Measurements from ENCODE around the gene UBN1.

Gene UBN1

DNA sequence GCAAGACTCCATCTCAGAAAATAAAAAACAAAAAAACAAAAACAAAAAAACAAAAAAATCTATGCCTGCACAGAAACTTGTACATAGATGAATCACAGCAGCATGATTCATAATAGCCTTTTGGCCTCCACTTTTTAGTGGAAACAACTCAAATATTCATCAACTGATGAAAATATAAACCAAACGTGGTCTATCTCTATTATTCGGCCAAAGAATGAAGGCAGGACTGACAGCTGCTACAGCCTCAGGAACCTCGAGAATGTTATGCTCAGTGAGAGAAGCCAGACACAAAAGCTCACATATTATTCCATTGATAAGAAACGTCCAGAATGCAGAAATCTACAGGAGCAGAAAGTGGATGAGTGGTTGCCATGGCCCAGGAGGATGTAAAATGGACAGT, 69.8 kb downstream of the UBN1 start:
- Histone ChIP-seq H3K27me3 (ENCODE audit: control insufficient read depth in 2 of 2, insufficient read depth in 2 of 2, low read length in 2 of 2) (no peaks in the 10 kb centered on the region), H3K9me3 (ENCODE audit: control insufficient read depth in 2 of 2, low read length in 2 of 2) (no peaks in the 10 kb centered on the region), H3K9ac (ENCODE audit: low read depth in 1 of 2, low read length in 2 of 2) (no peak overlapping the region), H3K36me3 (ENCODE audit: control insufficient read depth in 2 of 2, insufficient read depth in 2 of 2, low read length in 2 of 2) (no peaks in the 10 kb centered on the region), H3K27ac (ENCODE audit: low read depth in 2 of 2, low read length in 2 of 2) (no peak overlapping the region), H3K4me3 (ENCODE audit: low read length in 2 of 2) (no peak overlapping the region), H3K4me1 (ENCODE audit: control insufficient read depth in 2 of 2, insufficient read depth in 2 of 2, low read length in 2 of 2) (no peaks in the 10 kb centered on the region)

DNA sequence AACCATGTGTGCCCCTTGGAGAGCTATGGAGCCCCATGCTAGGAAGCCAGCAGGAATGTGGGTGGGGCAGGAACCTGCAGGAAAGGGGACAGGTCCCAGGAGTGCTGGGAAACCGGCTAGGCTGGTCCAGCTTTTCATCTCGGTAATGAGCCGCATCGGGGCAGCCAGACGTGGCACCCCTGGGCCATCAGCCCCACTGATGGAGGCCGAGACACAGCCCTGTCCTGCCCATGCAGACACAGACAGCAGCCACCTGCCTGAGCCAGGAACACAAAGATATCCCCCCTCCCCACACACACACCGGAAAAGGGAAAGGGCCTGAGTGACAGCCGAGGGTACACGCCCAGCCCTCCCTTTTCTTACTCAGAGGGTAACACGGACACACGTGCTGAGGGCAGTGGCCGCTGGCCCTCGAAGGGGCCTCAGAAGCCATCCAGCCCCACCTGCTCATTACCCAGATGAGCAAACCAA, 71.5 kb downstream of the UBN1 start:
- H3K9ac ChIP-seq (ENCODE audit: low read depth in 1 of 2, low read length in 2 of 2) = no peak overlapping the region
- H3K9me3 ChIP-seq (ENCODE audit: control insufficient read depth in 2 of 2, low read length in 2 of 2) = no peaks in the 10 kb centered on the region
- H3K4me3 ChIP-seq (ENCODE audit: low read length in 2 of 2) = no peak overlapping the region
- H3K4me1 ChIP-seq (ENCODE audit: control insufficient read depth in 2 of 2, insufficient read depth in 2 of 2, low read length in 2 of 2) = no peaks in the 10 kb centered on the region
- no peaks in the 10 kb centered on the region for H3K27me3 ChIP-seq (ENCODE audit: control insufficient read depth in 2 of 2, insufficient read depth in 2 of 2, low read length in 2 of 2)
- no peaks in the 10 kb centered on the region for H3K36me3 ChIP-seq (ENCODE audit: control insufficient read depth in 2 of 2, insufficient read depth in 2 of 2, low read length in 2 of 2)
- no peak overlapping the region for H3K27ac ChIP-seq (ENCODE audit: low read depth in 2 of 2, low read length in 2 of 2)

- no peaks in the 10 kb centered on the region for H3K36me3 ChIP-seq (ENCODE audit: control insufficient read depth in 2 of 2, insufficient read depth in 2 of 2, low read length in 2 of 2)
- no peaks in the 10 kb centered on the region for H3K27me3 ChIP-seq (ENCODE audit: control insufficient read depth in 2 of 2, insufficient read depth in 2 of 2, low read length in 2 of 2)
- no peaks in the 10 kb centered on the region for H3K4me1 ChIP-seq (ENCODE audit: control insufficient read depth in 2 of 2, insufficient read depth in 2 of 2, low read length in 2 of 2)
- H3K4me3 ChIP-seq (ENCODE audit: low read length in 2 of 2) = no peak overlapping the region
- H3K9me3 ChIP-seq (ENCODE audit: control insufficient read depth in 2 of 2, low read length in 2 of 2) = no peaks in the 10 kb centered on the region
- no peak overlapping the region for H3K9ac ChIP-seq (ENCODE audit: low read depth in 1 of 2, low read length in 2 of 2)
- no peak overlapping the region for H3K27ac ChIP-seq (ENCODE audit: low read depth in 2 of 2, low read length in 2 of 2)
Observed at GRCh38 chr16:4920826-4921225, 73.5 kb downstream of the UBN1 start.

DNA sequence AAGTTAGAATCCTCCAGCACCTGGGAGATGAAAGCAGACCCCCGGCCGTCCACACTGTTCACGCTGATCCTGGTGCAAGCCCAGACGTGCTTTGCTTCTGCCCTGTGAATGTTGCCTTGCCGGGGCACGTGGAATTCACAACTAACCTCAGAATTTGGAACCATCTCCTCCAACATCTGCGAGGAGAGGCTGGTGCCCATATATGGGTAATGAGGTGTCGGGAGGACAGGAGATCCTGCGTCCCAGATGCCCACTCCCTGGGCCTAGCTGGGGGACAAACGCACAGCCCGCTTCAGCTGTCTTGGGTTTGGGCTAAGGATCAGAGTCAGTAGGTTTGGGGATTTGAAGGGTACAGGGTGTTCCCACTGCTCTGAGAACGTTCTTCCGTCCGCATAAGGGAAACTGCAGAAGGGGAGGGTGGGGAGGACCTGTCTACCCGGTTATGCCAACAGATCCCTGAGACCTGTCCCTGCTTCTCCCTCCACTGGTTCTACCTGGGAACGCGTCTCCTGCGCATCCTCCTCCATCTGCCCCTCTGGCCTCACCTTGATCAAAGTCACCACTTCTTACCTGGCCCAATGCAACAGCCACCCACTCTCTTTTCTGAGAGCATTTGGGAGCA, 75.6 kb downstream of the UBN1 start:
- no peak overlapping the region for H3K4me3 ChIP-seq (ENCODE audit: low read length in 2 of 2)
- no peaks in the 10 kb centered on the region for H3K27me3 ChIP-seq (ENCODE audit: control insufficient read depth in 2 of 2, insufficient read depth in 2 of 2, low read length in 2 of 2)
- peaks cover 0 to 5% of the 10 kb centered on the region in 2 donors for H3K9me3 ChIP-seq (ENCODE audit: control insufficient read depth in 2 of 2, low read length in 2 of 2)
- no peaks in the 10 kb centered on the region for H3K36me3 ChIP-seq (ENCODE audit: control insufficient read depth in 2 of 2, insufficient read depth in 2 of 2, low read length in 2 of 2)
- H3K9ac ChIP-seq (ENCODE audit: low read depth in 1 of 2, low read length in 2 of 2) = no peak overlapping the region
- H3K27ac ChIP-seq (ENCODE audit: low read depth in 2 of 2, low read length in 2 of 2) = no peak overlapping the region
- H3K4me1 ChIP-seq (ENCODE audit: control insufficient read depth in 2 of 2, insufficient read depth in 2 of 2, low read length in 2 of 2) = no peaks in the 10 kb centered on the region

DNA sequence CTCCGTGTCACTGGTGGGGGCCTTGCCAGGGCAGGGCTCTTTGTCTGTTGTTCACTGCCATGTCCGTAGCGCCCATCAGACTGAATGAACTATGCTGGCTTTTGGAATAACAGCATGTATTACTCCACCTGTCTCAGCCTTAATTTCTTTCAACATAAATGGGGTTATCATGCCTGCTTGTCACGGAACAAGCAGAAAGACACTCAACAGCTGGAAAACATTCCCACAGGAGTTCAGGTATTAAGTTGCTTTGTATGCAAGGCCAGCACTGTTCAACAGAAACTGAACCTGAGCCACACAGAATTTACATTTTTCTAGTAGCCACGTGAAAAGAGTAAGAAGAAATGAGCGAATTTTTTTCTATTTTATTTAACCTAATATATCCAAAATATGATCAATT, 76.6 kb downstream of the UBN1 start:
- Histone ChIP-seq H3K9me3 (ENCODE audit: control insufficient read depth in 2 of 2, low read length in 2 of 2) (peaks cover 0 to 5% of the 10 kb centered on the region in 2 donors), H3K4me1 (ENCODE audit: control insufficient read depth in 2 of 2, insufficient read depth in 2 of 2, low read length in 2 of 2) (no peaks in the 10 kb centered on the region), H3K27me3 (ENCODE audit: control insufficient read depth in 2 of 2, insufficient read depth in 2 of 2, low read length in 2 of 2) (no peaks in the 10 kb centered on the region), H3K9ac (ENCODE audit: low read depth in 1 of 2, low read length in 2 of 2) (no peak overlapping the region), H3K27ac (ENCODE audit: low read depth in 2 of 2, low read length in 2 of 2) (no peak overlapping the region), H3K4me3 (ENCODE audit: low read length in 2 of 2) (no peak overlapping the region), H3K36me3 (ENCODE audit: control insufficient read depth in 2 of 2, insufficient read depth in 2 of 2, low read length in 2 of 2) (no peaks in the 10 kb centered on the region)

DNA sequence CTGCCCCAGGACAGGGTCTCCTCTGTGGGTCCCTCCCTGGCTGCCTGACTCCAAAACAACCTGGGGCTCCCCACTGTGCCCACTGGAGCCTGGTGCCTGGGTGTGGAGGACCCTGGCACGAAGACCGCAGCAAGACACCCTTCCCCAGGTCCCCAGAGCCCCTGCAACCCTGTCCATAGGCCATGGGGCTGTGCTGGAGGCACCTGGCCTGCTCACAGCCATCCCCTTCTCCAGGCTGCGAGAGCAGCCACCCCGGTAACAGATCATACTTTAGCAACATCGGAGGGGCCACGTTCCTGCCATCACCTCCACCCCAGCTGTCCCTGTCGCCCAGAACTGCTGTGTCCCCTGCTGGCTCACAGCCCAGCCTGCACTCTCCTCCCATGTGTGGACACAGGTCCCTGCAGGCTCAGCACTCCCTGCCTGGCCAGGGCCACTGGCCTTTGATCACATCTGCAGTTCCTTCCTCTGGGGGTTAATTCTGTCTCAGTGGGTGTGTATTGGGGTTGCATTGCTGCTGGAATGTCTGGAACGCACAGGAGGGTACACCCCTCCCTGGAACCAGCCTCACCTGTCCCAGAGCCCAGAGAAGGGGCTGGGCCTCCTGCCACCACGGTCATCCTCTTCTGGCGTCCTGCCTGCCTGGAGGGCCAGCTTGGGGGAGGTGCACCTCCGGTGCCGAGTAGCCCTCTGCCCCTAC, 77.5 kb downstream of the UBN1 start:
- no peak overlapping the region for H3K4me3 ChIP-seq (ENCODE audit: low read length in 2 of 2)
- no peak overlapping the region for H3K27ac ChIP-seq (ENCODE audit: low read depth in 2 of 2, low read length in 2 of 2)
- H3K4me1 ChIP-seq (ENCODE audit: control insufficient read depth in 2 of 2, insufficient read depth in 2 of 2, low read length in 2 of 2) = no peaks in the 10 kb centered on the region
- peaks cover 0 to 5% of the 10 kb centered on the region in 2 donors for H3K9me3 ChIP-seq (ENCODE audit: control insufficient read depth in 2 of 2, low read length in 2 of 2)
- H3K36me3 ChIP-seq (ENCODE audit: control insufficient read depth in 2 of 2, insufficient read depth in 2 of 2, low read length in 2 of 2) = no peaks in the 10 kb centered on the region
- no peaks in the 10 kb centered on the region for H3K27me3 ChIP-seq (ENCODE audit: control insufficient read depth in 2 of 2, insufficient read depth in 2 of 2, low read length in 2 of 2)
- H3K9ac ChIP-seq (ENCODE audit: low read depth in 1 of 2, low read length in 2 of 2) = no peak overlapping the region

DNA sequence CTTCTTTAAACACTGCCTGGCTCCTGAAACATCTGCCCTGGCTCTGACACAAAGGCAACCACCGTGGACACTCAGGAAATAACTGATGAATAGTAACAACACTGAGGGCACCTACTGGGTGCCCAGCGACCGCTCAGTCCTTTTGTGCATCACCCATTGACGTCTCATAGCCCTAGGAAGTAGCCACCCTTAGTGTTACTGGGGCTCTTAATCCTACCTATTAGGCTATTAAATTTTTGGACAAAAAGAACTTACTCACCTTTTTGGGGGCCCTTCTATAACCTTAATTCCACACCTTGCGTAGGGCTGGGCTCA, 78.0 kb downstream of the UBN1 start:
- no peaks in the 10 kb centered on the region for H3K27me3 ChIP-seq (ENCODE audit: control insufficient read depth in 2 of 2, insufficient read depth in 2 of 2, low read length in 2 of 2)
- no peak overlapping the region for H3K27ac ChIP-seq (ENCODE audit: low read depth in 2 of 2, low read length in 2 of 2)
- H3K36me3 ChIP-seq (ENCODE audit: control insufficient read depth in 2 of 2, insufficient read depth in 2 of 2, low read length in 2 of 2) = no peaks in the 10 kb centered on the region
- H3K9me3 ChIP-seq (ENCODE audit: control insufficient read depth in 2 of 2, low read length in 2 of 2) = peaks cover 0 to 5% of the 10 kb centered on the region in 2 donors
- H3K4me3 ChIP-seq (ENCODE audit: low read length in 2 of 2) = no peak overlapping the region
- H3K9ac ChIP-seq (ENCODE audit: low read depth in 1 of 2, low read length in 2 of 2) = no peak overlapping the region
- no peaks in the 10 kb centered on the region for H3K4me1 ChIP-seq (ENCODE audit: control insufficient read depth in 2 of 2, insufficient read depth in 2 of 2, low read length in 2 of 2)

DNA sequence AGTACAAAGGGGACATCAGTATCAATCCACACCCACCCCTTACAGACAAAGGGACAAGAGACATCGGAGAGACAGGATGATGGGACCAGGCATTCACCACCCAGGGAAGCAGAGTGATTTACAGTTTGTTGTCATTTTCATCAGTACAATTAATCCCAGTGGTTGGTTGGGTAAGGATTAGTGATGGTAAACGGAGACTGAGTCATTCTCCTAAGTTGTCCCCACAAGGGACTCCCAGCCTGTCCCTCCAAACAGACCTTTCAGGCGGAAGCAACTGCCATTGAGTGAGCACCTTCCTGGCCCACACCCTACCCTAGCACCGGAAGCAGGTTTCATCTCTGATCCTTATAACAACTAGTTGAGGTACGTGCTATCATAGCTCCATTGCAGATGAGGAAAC, 78.5 kb downstream of the UBN1 start:
- no peak overlapping the region for H3K4me3 ChIP-seq (ENCODE audit: low read length in 2 of 2)
- H3K9me3 ChIP-seq (ENCODE audit: control insufficient read depth in 2 of 2, low read length in 2 of 2) = peaks cover 0 to 5% of the 10 kb centered on the region in 2 donors
- H3K9ac ChIP-seq (ENCODE audit: low read depth in 1 of 2, low read length in 2 of 2) = no peak overlapping the region
- H3K36me3 ChIP-seq (ENCODE audit: control insufficient read depth in 2 of 2, insufficient read depth in 2 of 2, low read length in 2 of 2) = no peaks in the 10 kb centered on the region
- H3K4me1 ChIP-seq (ENCODE audit: control insufficient read depth in 2 of 2, insufficient read depth in 2 of 2, low read length in 2 of 2) = no peaks in the 10 kb centered on the region
- H3K27ac ChIP-seq (ENCODE audit: low read depth in 2 of 2, low read length in 2 of 2) = no peak overlapping the region
- H3K27me3 ChIP-seq (ENCODE audit: control insufficient read depth in 2 of 2, insufficient read depth in 2 of 2, low read length in 2 of 2) = no peaks in the 10 kb centered on the region

DNA sequence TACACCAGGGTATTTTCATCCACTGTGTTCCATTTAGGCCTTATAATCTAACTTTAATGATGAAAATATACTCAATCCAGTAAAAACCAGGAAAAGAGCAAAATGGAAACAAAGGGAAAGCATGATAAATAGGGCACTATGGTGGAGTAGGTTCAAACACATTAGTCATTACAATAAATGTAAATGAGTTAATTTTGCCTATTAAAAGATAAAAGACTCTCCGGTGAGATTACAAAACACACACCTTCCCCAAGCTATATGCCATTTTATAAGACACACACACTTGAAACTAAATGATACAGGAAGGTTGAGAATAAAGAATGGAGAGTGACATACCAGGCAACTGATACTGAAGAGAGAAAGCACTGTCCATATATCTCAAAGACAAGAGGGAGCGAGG, 79.6 kb downstream of the UBN1 start:
- H3K9ac ChIP-seq (ENCODE audit: low read depth in 1 of 2, low read length in 2 of 2) = no peak overlapping the region
- peaks cover 0 to 5% of the 10 kb centered on the region in 2 donors for H3K9me3 ChIP-seq (ENCODE audit: control insufficient read depth in 2 of 2, low read length in 2 of 2)
- no peak overlapping the region for H3K27ac ChIP-seq (ENCODE audit: low read depth in 2 of 2, low read length in 2 of 2)
- H3K4me3 ChIP-seq (ENCODE audit: low read length in 2 of 2) = no peak overlapping the region
- H3K4me1 ChIP-seq (ENCODE audit: control insufficient read depth in 2 of 2, insufficient read depth in 2 of 2, low read length in 2 of 2) = no peaks in the 10 kb centered on the region
- H3K27me3 ChIP-seq (ENCODE audit: control insufficient read depth in 2 of 2, insufficient read depth in 2 of 2, low read length in 2 of 2) = no peaks in the 10 kb centered on the region
- no peaks in the 10 kb centered on the region for H3K36me3 ChIP-seq (ENCODE audit: control insufficient read depth in 2 of 2, insufficient read depth in 2 of 2, low read length in 2 of 2)

GRCh38 chr16:4927661-4928060, 80.4 kb downstream of the UBN1 start:
- H3K4me1 ChIP-seq (ENCODE audit: control insufficient read depth in 2 of 2, insufficient read depth in 2 of 2, low read length in 2 of 2) = no peaks in the 10 kb centered on the region
- no peak overlapping the region for H3K27ac ChIP-seq (ENCODE audit: low read depth in 2 of 2, low read length in 2 of 2)
- no peak overlapping the region for H3K9ac ChIP-seq (ENCODE audit: low read depth in 1 of 2, low read length in 2 of 2)
- H3K36me3 ChIP-seq (ENCODE audit: control insufficient read depth in 2 of 2, insufficient read depth in 2 of 2, low read length in 2 of 2) = no peaks in the 10 kb centered on the region
- peaks cover 0 to 5% of the 10 kb centered on the region in 2 donors for H3K9me3 ChIP-seq (ENCODE audit: control insufficient read depth in 2 of 2, low read length in 2 of 2)
- no peak overlapping the region for H3K4me3 ChIP-seq (ENCODE audit: low read length in 2 of 2)
- H3K27me3 ChIP-seq (ENCODE audit: control insufficient read depth in 2 of 2, insufficient read depth in 2 of 2, low read length in 2 of 2) = no peaks in the 10 kb centered on the region
